Midbrain (tissue), 1 donor: ENCODE measurements around the gene IRGC.
"Not testable (repeated sequence)": the region's sequence is repeated elsewhere in the genome, so short reads cannot be mapped to it uniquely, and the experiment has no call there.

Source experiments
- DNase-seq: peaks from one replicate; lab custom pipeline; 2025; lab: John Stamatoyannopoulos, UW

Gene IRGC, protein sequence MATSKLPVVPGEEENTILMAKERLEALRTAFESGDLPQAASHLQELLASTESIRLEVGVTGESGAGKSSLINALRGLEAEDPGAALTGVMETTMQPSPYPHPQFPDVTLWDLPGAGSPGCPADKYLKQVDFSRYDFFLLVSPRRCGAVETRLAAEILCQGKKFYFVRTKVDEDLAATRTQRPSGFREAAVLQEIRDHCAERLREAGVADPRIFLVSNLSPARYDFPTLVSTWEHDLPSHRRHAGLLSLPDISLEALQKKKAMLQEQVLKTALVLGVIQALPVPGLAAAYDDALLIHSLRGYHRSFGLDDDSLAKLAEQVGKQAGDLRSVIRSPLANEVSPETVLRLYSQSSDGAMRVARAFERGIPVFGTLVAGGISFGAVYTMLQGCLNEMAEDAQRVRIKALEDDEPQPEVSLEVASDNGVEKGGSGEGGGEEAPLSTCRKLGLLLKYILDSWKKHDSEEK

DNA sequence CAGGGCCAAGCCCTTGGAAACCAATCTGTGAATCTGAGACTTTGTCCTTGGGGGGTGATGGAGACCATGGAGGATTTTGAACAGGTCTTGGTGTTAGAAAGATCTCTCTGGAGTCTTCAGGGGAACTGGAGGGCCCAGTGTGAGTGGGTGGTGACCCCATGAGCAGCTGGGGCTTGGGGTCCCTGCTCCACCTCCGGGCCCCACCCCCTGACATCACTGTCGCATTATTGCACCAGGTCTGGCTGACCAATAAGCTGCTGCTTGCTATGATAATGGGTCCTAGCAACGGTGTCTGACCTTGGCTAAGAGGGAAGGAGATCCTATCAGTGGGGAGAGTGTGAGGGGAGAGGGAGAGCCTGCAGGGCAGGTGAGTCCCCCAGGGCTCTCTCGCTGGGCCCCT is at the start of gene IRGC:
Gene IRGC (plus strand): TSS at position 301 of the 400 bp plus-strand sequence. CDS start 2,483 bp downstream, outside the sequence.
- DNase-seq = no peak

DNA sequence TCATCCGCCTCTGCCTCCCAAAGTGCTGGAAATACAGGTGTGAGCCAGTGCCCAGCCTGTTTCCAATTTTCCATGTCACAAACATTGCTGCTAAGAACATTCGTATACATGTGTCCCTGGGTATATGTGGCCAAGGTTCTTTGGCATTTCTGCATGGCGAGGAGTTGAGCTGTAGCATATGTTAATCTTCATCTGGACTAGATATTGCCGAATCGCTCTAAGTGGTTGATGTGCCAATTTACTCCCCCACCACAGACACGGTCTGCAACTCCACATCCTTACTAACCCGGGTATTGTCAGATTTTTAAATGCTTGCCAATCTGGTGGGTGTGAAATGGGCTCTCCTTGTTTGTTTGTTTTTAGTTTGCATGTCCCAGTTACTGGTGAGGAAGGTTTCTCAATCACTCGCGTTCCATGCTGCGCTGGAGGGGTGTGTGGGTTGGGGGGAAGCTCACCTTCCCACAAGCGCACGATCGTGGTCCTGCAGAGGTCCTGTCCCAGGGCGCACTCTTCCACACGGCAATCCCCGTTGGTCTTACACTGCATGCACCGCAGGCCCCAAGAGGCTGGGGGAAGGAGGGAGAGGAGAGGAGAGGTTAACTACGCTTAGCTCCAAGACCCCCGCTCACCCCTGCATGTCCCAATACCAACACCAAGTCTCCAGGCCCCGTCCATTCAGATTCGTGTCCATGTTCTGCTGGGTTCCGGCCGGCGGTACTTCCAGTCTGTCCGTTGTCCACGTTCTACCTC is 48.6 kb upstream of the IRGC start:
- no peak for DNase-seq

DNA sequence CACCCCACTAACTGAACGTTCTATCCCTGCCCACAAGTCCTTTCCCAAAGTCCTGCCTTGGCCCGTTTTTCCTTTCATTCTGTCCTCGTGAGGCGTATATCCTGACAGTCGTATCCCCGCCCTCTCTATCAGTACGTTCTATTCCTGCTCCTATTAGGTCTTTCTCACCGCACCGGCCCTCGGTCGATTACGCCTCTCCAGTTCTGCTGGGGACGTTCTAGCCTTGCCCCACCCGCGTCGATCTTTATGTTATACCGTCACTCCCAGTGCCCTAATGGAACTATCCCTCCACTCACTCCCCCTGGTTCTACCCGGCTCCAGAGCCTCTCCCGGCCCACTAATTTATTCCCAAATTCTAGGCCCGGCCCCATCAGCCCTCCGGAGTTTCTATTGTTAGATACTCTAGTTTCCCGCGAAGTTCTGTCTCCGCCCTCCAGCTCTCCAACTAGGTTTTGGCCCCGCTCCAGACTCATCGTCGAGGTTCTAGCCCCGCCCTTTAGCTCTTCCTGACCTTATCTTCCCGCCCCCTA is 47.9 kb upstream of the IRGC start:
- no peak for DNase-seq

DNA sequence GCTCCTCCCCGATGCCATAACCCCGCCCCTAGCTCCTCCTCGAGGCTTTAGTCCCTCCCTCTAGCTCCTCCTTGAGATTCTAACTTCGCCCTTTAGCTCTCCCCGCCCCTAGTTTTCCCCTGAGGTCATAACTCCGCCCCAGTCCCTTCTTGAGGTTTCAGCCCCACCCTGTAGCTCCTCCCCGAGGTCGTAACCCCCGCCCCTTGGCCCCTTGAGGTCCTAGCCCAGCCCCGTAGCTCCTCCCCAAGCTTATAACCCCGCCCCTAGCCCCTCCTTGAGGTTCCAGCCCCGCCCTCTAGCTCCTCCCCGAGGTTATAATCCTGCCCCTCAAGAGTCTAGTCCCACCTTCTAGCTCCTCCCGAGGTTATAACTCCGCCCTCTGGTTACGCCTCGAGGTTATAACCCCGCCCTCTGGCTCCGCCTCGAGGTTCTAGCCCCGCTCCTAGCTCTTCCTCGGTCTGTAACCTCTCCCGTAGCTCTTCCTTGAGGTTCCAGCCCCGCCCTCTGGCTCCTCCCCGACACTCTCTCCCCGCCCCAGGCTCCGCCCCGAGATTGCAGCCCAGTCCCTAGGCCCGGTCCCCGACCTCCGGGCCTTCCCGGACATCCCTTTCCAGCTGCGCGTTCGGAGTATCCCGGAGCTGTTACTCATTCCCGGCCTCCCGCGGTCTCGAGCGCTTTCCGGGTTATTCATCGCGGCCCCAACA is 47.3 kb upstream of the IRGC start:
- peak; percentile 99 for DNase-seq

DNA sequence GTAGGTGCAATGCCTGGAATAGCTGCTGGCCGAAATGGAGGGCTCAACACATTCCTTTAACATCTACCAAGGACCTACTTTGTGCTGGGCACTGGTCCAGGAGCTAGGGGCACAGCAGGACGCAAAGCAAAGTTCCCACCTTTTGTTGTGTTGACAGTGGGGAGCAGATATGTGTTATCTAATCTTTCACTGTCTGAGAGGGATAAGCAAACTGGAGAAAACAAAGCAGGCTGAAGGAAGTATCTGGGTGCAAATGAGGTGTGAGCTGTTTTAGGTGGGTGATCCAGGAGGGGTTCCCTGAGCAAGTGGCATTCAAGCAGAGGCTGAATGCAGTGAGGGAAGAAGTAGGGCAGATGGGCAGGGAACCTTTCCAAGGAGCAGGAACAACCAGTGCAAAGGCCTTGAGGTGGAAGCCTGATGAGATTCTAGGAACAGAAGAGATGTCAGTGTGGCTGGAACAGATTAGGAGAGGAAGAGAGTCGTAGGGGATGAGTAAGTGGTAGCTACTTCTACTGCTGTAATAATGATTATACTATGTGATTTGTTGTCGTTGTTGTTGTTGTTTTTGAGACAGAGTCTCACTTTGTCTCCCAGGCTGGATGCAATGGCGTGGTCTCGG is 43.7 kb upstream of the IRGC start:
- no peak for DNase-seq

DNA sequence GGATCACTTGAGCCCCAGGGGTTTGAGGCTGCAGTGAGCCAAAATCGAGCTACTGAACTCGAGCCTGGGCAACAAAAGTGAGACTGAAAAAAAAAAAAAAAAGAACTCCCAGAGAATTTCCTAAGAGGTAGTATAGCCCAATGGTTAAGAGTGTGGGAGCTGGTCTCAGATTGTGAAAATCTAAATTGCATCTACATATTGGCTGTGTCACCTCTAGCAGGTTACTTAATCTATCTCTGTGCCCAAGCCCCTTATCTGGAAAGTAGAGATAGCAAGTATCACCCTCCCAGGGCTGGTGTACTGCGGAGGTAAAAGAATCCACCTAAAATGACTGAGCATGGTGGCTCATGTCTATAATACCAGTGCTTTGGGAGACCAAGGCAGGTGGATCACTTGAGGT is 42.2 kb upstream of the IRGC start:
- DNase-seq = no peak

DNA sequence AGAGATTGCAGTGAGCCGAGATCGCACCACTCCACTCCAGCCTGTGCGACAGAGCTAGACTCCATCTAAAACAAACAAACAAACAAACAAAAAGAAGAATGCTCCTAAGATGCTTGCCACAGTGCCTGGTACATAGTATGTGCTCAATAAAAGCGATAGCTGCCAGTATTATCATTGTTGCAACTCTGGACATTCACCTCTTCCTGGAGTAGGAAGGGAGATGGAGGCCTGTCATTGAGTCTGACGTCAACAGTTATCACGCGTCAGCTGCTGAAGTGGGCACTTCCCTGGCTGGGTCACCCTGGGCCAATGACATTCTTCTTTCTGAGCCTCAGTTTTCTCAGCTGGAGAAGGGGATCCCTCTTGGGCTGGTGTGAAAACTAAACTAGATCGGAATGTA is 41.7 kb upstream of the IRGC start:
- no peak for DNase-seq

DNA sequence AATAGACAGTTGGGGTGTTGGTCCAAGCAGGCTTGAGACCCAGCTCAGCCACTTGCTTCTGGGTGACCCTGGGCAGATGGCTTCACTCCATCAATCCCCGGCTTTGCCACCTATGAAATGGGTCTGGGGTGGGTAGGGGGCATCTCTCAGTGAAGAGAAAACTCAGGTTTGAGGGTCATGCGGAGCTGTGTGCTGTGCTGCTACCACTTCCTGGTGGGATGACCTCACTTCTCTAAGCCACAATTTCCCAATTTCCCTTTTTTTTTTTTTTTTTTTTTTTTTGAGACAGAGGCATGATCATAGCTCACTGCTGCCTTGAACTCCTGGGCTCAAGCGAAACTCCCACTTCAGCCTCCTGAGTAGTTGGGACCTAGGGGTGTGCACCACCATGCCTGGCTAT is 41.3 kb upstream of the IRGC start:
- no peak for DNase-seq

DNA sequence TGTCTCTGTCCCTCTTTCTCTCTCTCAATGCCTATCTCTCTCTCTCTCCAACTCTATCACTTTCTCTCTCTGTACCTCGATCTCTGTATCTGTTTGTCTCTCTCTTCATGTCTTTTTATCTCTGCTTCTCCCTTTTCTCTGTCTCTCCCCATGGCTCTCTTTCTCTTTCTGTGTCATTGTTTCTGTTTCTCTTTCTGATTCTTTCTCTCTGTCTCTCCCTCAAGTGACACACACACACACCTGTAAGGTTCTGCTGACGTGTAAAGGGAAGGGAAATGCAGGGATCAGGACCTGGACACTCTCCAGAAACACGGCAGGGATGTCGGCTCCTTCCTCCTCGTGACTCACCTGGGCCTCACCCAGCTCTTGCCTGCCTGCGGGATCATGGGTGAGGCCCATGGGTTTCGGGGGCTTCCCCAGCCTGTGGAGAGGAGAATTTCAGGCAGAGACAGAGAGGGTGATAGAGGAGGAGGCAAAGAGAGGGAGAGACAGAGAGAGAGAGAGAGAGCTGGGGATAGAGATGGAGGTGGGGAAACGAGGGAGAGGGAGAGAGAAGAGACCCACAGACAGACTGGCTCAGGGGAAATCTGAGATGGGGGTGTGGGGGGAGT is 40.5 kb upstream of the IRGC start:
- DNase-seq = no peak

DNA sequence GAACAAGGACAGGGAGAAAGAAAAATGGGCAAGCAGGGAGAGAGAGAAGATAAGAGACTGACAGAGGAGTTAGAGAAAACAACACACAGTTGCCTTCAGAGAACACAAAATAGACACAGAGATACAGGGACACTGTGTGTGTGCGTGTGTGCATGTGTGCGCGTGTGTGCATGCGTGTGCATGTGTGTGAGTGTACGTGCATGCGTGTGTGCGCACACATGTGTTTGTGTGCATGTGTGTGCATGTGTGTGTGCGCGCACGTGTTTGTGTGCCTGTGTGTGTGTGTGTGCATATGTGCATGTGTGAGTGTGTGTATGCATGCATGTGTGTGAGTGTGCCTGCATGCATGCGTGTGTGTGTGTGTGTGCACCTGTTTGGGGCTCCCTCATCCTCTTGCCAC is 40.0 kb upstream of the IRGC start:
- no peak for DNase-seq

DNA sequence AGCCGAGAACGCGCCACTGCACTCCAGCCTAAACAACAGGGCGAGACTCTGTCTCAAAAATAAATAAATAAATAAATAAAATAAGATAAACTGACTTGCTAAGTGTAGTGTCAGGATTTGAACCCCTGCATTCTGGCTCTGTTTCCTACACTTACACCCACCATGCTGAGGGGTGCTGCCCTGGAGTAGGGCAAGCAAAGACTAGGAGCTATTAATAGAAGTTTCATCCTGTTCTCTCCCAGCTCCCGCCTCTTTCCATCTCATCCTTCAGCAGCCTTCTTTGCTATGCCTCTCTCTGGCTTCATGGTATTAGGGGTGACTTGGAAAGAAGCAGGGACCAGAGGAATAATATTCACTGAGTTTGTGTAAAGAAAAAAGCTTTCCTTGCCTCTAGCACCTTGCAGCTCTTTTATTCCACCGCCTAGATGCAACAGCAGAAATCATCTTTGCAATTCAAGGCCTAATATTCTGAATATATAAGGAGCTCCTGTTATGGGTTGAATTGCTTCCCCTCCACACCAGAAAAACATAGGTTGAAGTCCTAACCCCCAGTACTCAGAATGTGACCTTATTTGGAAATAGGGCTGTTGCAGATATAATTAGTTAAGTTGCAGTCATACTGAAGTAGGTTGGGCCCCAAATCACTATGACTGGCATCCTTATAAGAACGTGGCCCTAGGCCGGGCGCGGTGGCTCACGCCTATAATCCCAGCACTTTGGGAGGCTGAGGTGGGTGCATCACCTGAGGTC is 37.2 kb upstream of the IRGC start:
- DNase-seq = no peak

DNA sequence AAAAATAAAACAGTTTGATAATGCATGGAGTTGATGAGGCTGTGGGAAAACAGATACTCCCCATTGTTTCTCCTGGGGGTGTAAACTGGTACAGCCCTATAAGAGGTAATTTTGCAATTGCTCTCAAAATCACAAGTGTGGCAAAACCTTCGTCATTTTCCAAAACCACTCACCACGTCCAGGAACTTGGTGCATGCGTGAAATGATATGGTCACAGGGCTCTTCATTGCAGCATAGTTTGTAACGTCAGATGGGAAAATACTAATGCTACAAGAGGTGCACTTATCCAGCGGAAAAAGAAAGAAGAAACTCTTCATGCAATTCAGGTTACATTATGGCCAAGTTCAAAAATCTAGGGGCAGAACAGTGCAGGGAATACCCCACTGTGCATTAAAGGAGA is 34.1 kb upstream of the IRGC start:
- no peak for DNase-seq

DNA sequence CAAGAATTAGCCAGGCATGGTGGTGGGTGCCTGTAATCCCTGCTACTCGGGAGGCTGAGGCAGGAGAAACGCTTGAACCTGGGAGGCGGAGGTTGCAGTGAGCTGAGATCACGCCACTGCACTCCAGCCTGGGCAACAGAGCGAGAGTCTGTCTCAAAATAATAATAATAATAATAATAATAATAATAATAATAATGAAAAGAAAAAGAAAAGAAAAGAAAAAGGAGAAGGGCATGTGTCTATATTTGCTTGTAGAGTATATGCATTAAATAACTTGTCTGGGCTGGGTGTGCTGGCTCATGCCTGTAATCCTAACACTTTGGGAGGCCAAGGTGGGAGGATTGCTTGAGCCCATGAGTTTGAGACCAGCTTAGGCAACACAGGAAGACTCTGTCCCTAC is 33.6 kb upstream of the IRGC start:
- DNase-seq = not testable (repeated sequence)

DNA sequence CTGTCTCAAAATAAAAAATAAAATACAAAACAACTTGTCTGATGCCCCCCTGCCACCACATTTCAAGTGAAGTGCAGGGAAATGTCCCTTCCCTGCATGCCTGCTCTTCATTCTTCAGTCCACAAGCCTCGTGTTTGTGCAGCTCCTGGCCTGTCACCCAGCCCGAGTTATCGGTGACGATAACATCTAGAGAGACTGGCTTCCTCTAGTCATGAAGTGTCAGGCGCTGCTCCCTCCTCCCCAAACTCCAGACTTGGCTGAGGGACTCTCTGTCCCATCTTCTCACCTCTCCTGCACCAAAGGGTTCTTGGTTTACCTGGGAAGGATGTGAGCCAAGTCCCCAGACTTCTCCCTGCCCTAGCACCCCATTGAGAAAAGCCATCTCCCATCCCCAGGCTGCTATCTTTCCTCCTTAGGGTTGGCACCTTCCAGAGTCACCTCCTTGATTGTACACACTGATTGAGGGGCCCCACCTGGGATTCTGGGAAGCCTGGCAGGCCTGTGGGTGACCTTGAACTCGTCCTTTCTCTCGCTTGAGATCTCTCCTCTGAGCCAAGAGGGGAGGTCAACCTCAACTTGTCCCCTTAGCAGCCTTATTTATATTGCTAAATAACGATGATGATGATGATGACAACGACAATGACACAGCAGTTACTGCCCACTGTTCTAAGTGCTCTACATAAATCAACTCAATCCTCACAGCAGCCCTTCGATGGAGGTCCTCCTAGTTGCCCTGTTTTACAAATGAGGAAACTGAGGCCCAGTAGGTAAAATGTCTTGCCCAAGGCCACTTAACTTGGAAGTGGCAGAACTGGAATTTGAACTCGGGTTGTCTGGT is 32.8 kb upstream of the IRGC start:
- DNase-seq = no peak

DNA sequence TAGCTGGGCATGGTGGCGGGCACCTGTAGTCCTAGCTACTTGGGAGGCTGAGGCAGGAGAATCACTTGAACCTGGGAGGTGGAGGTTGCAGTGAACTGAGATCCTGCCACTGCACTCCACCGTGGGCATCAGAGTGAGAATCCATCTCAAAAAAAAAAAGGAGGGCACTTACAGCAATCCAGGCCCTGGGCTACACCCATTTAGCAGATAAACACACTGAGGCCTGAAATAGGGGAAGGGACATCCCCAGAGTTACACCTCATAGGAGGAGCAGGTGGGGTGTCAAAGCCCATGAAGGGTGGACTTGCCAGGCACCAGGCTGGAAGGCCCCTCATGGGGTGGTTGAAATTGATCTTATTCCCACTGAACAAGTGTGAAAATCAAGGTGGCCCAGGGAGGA is 32.0 kb upstream of the IRGC start:
- no peak for DNase-seq

DNA sequence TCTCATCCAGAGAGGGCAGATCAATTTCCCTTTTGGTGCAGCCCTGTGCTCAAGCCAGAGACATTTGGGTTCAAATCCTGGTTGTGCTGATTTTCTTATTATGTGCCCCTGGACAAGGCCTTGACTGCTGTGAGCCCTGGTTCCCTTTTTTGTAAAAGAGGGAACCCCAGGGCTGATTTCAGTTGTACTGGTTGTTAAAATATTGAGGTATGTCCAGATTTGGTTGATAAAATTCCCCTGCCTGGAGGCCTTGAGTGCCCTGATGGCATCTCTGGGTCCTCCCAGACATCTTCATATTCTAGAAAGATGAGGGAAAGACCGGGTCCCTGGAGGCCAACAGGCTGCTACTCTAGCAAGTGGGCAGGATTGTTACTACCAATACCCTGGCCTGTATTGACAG is 31.6 kb upstream of the IRGC start:
- DNase-seq = no peak

DNA sequence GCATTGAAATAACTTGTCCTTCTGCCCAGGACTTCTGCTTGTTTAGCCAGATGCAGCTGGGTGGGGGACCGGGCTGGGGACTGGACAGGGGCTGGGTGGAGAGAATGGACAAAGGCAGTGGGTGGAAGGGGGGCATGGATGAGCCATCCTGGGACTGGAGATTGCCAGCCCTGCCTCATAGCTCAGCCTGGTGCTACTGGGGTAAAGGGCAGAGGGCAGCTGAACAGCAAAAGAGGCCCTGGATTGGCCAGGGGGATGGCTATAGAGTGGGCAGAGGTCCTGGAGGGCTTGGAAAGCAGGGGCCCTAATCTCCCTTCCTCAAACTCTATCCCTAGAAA is 28.2 kb upstream of the IRGC start:
- no peak for DNase-seq

DNA sequence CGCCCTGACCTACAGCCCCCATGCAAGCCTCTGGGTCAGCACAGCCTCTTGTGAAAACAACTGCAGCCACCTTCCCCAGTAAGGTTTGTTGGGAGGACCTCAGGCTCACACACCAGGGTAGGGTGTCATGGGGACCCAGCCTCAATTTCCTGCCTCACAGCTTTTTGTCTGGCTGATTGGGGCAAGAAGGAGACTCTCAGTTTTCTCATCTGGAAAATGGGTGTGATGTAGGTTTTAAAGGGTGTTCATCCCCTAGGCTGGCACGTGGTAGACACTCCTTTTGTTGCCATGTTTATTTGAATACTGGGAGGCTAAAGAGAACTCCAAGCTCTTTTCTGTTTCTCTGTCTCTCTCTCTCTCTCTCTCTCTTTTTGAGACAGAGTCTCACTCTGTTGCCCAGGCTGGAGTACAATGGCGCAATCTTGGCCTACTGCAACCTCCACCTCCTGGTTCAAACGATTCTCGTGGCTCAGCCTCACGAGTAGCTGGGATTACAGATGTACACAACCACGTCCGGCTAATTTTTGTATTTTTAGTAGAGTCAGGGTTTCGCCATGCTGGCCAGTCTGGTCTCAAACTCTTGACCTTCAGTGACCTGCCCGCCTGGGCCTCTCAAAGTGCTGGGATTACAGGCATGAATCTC is 27.7 kb upstream of the IRGC start:
- DNase-seq = no peak

DNA sequence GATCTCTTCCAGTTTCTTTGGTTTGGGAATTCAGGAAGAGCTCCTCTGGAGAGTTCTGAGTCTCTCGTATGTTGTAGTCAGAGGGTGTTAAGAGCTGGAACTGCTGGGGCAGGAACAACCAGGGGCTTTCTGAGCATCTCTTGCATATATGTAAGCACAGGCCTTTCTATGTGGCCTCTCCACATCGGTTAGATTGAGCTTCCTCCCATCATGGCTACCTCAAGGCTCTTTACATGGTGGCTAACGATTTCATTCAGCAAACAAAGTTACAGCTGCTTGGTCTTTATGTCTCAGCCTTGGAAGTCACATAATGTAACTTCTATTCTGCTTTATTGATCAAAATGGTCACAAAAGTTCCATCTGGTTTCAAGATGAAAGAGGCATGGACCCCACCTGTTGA is 25.4 kb upstream of the IRGC start:
- no peak for DNase-seq

DNA sequence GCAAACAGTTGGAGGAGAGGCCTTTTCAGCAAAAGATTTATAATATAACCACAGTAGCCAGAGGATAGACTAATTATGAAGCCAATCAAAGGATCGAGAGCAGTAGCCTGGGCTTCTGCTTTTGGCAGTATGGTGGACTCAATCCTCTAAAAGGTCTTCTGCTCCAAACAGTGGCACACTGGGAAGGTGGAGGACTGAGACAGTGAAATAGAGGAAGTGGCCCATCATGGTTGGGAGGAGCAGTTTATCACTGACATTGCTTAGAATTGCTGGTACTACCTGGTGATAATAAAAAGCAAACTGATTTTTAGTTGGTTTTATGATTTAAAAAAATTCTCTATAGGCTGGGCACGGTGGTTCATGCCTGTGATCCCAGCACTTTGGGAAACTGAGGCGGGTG is 25.0 kb upstream of the IRGC start:
- DNase-seq = no peak
